Osteocyte (in vitro differentiated cells): Measurements from ENCODE around the gene APBA2. TPM values are rescaled to one million over a fixed set of nuclear protein-coding genes. Genes with fewer than 3 reads are reported as not detected.

Experiments
- DNase-seq: peaks from one replicate; pipeline ENCODE4 v3.0.0; 2021; ENCODE audit warnings: mixed read lengths; ENCODE audit not compliant: unreplicated experiment; ENCODE audit errors: extremely low spot score
- H3K27ac Mint-ChIP-seq: one replicate; pipeline ENCODE4 v1.8.0; 2021; ENCODE audit warnings: mild to moderate bottlenecking, mixed read lengths; ENCODE audit not compliant: unreplicated experiment
- H3K27me3 Mint-ChIP-seq: one replicate; pipeline ENCODE4 v1.8.0; 2021; ENCODE audit warnings: mixed read lengths; ENCODE audit not compliant: unreplicated experiment
- H3K36me3 Mint-ChIP-seq: one replicate; pipeline ENCODE4 v1.8.0; 2021; ENCODE audit warnings: mixed read lengths; ENCODE audit not compliant: unreplicated experiment
- H3K4me1 Mint-ChIP-seq: one replicate; pipeline ENCODE4 v1.8.0; 2021; ENCODE audit warnings: mixed read lengths; ENCODE audit not compliant: unreplicated experiment
- H3K4me3 Mint-ChIP-seq: one replicate; pipeline ENCODE4 v1.8.0; 2021; ENCODE audit warnings: mild to moderate bottlenecking, moderate library complexity, mixed read lengths; ENCODE audit not compliant: unreplicated experiment
- H3K9me3 Mint-ChIP-seq: one replicate; pipeline ENCODE4 v1.8.0; 2021; ENCODE audit warnings: mixed read lengths; ENCODE audit not compliant: unreplicated experiment
- total RNA-seq: library from RNA; stranded (reverse); gene quantifications from 2 replicates; pipeline ENCODE4 v1.2.1, GENCODE V29; 2021
- TF ChIP-seq, protein P1 (sequence below): fragments of 200-600 bp; sonication (generic); IDR thresholded peaks from 2 replicates; pipeline ENCODE4 v1.5.0; 2021; ENCODE audit warnings: antibody characterized with exemption, mild to moderate bottlenecking, moderate library complexity

Gene APBA2
- total RNA-seq, 1 donor from 2014 or later, result 23.5 TPM

- H3K36me3 Mint-ChIP-seq, result peaks cover 12% of the 10 kb centered on the region
These were observed 41.3 kb downstream of the APBA2 start for GRCh38 chr15:28927043-28927442.

GRCh38 chr15:28929200-28929599 is 43.4 kb downstream of the APBA2 start:
- Mint-ChIP-seq H3K4me1 (no peaks in the 10 kb centered on the region), H3K36me3 (peaks cover 4% of the 10 kb centered on the region), H3K27ac (no peak overlapping the region), H3K9me3 (no peaks in the 10 kb centered on the region), H3K4me3 (no peak overlapping the region), H3K27me3 (no peaks in the 10 kb centered on the region)
- DNase-seq, result no peak
- TF ChIP-seq, protein P1, sequence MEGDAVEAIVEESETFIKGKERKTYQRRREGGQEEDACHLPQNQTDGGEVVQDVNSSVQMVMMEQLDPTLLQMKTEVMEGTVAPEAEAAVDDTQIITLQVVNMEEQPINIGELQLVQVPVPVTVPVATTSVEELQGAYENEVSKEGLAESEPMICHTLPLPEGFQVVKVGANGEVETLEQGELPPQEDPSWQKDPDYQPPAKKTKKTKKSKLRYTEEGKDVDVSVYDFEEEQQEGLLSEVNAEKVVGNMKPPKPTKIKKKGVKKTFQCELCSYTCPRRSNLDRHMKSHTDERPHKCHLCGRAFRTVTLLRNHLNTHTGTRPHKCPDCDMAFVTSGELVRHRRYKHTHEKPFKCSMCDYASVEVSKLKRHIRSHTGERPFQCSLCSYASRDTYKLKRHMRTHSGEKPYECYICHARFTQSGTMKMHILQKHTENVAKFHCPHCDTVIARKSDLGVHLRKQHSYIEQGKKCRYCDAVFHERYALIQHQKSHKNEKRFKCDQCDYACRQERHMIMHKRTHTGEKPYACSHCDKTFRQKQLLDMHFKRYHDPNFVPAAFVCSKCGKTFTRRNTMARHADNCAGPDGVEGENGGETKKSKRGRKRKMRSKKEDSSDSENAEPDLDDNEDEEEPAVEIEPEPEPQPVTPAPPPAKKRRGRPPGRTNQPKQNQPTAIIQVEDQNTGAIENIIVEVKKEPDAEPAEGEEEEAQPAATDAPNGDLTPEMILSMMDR, result no peak

More at GRCh38 chr15:28927043-28927442, 41.3 kb downstream of the APBA2 start:
- H3K4me1 Mint-ChIP-seq, result no peaks in the 10 kb centered on the region
- no peak overlapping the region for H3K4me3 Mint-ChIP-seq
- no peak overlapping the region for H3K27ac Mint-ChIP-seq
- TF ChIP-seq, protein P1, result no peak
- no peak for DNase-seq
- no peaks in the 10 kb centered on the region for H3K9me3 Mint-ChIP-seq
- H3K27me3 Mint-ChIP-seq, result no peaks in the 10 kb centered on the region

- TF ChIP-seq, protein P1, result no peak
- H3K4me3 Mint-ChIP-seq, result no peak overlapping the region
These were observed 44.2 kb downstream of the APBA2 start for GRCh38 chr15:28930011-28930410.

GRCh38 chr15:28930476-28931291 is 44.9 kb downstream of the APBA2 start:
- H3K9me3 Mint-ChIP-seq, result no peaks in the 10 kb centered on the region
- no peaks in the 10 kb centered on the region for H3K27me3 Mint-ChIP-seq
- no peak overlapping the region for H3K27ac Mint-ChIP-seq
- TF ChIP-seq, protein P1, result no peak
- DNase-seq, result no peak
- no peak overlapping the region for H3K4me3 Mint-ChIP-seq
- H3K4me1 Mint-ChIP-seq, result no peaks in the 10 kb centered on the region
- peaks cover 1% of the 10 kb centered on the region for H3K36me3 Mint-ChIP-seq

More at GRCh38 chr15:28930011-28930410, 44.2 kb downstream of the APBA2 start:
- Mint-ChIP-seq H3K4me1 (no peaks in the 10 kb centered on the region), H3K27ac (no peak overlapping the region), H3K9me3 (no peaks in the 10 kb centered on the region), H3K27me3 (no peaks in the 10 kb centered on the region), H3K36me3 (peaks cover 3% of the 10 kb centered on the region)
- DNase-seq, result no peak

GRCh38 chr15:28931828-28932227 is 46.1 kb downstream of the APBA2 start:
- Mint-ChIP-seq H3K4me1 (no peaks in the 10 kb centered on the region), H3K36me3 (peaks cover 1% of the 10 kb centered on the region), H3K27me3 (no peaks in the 10 kb centered on the region), H3K4me3 (no peak overlapping the region), H3K9me3 (no peaks in the 10 kb centered on the region), H3K27ac (no peak overlapping the region)
- DNase-seq, result no peak
- TF ChIP-seq, protein P1, result no peak
